Stomach (tissue), 9 donors: ENCODE measurements around the gene POM121L2. TPM values are rescaled to one million over a fixed set of nuclear protein-coding genes. Genes with fewer than 3 reads are reported as not detected.
A peak's percentile ranks its signal among the peaks of the same experiment; 100 is the strongest.

Source experiments
- DNase-seq, 2 donors: peaks; one replicate each; pipeline versions ENCODE4 v3.0.0 to v3.0.0-alpha.2; 2013 to 2019
- H3K27ac ChIP-seq, 5 donors: fragments of 200-600 bp in 4 of 5; sonication (generic) in 4 of 5; one replicate each; pipeline ENCODE4 v1.5.1; 2013 to 2019; ENCODE audit warnings: mild to moderate bottlenecking in 1 of 5, moderate library complexity in 1 of 5
- H3K27me3 ChIP-seq, 3 donors: fragments of 200-600 bp; sonication (generic); one replicate each; pipeline ENCODE4 v1.5.1; 2017 to 2019; ENCODE audit warnings: mixed run types in 1 of 3
- H3K36me3 ChIP-seq, 4 donors: fragments of 200-600 bp; sonication (generic); 1 replicate in 3 of 4; 2 replicates in 1 of 4; pipeline ENCODE4 v1.5.1; 2016 to 2019
- H3K4me1 ChIP-seq, 4 donors: fragments of 200-600 bp; sonication (generic); one replicate each; pipeline ENCODE4 v1.5.1; 2016 to 2019
- H3K4me3 ChIP-seq, 4 donors: fragments of 200-600 bp; sonication (generic) in 3 of 4; one replicate each; pipeline ENCODE4 v1.5.1; 2016 to 2019; ENCODE audit warnings: mild to moderate bottlenecking in 1 of 4
- H3K9me3 ChIP-seq, 4 donors: fragments of 200-600 bp; sonication (generic); one replicate each; pipeline ENCODE4 v1.5.1; 2016 to 2019
- EP300 ChIP-seq: sonication (generic); formaldehyde crosslinking; IDR thresholded peaks from one replicate; pipeline ENCODE4 v1.6.1; 2017; ENCODE audit warnings: antibody characterized with exemption
- POLR2A ChIP-seq, 4 donors: fragments of 450-650 bp; IDR thresholded peaks; one replicate each; pipeline ENCODE4 v1.6.1; 2016; ENCODE audit warnings: antibody characterized with exemption in 4 of 4, control low read depth in 2 of 4, mild to moderate bottlenecking in 1 of 4, moderate library complexity in 1 of 4
- POLR2AphosphoS5 ChIP-seq, 3 donors: sonication (generic); formaldehyde crosslinking; IDR thresholded peaks; one replicate each; pipeline ENCODE4 v1.6.1; 2016; ENCODE audit warnings: antibody characterized with exemption in 3 of 3
- WGBS, 5 donors: extraction: QIAGEN DNeasy Blood & Tissue Kit in 3 of 5; methylation state at CpG; one replicate each; pipeline versions ENCODE4 v1.1.5 to v1.1.7; 2013 to 2018; 5-methylcytosine and 5-hydroxymethylcytosine counted together
- intact Hi-C: fragments of 100-400 bp; cut with DNase I; formaldehyde crosslinking; loops from one replicate; pipeline ENCODE4 v1.15.1; 2023; ENCODE audit warnings: low total_unique reads
- polyA plus RNA-seq, 3 donors: library from polyadenylated mRNA; stranded (reverse); fragments of 200-250 nt; gene quantifications; one replicate each; pipeline ENCODE4 v1.2.3, GENCODE V29; 2013
- total RNA-seq, 5 donors: library from RNA; depleted of rRNA; stranded (reverse); fragments of >200 nt; gene quantifications; one replicate each; pipeline versions ENCODE4 v1.1.0 to v1.2.3, GENCODE V29; 2014 to 2016
- TF ChIP-seq, protein P1 (sequence below), 7 experiments: fragments of 450-650 bp in 4 of 7; fragments of 200-600 bp in 3 of 7; sonication (generic) in 3 of 7; IDR thresholded peaks; one replicate each; pipeline ENCODE4 v1.5.1; 2016 to 2019; ENCODE audit warnings: antibody characterized with exemption in 7 of 7, control low read depth in 2 of 7, mild to moderate bottlenecking in 1 of 7
- donor health status: healthy with polysubstance abuse.
- donor health status: Bipolar disorder and iron deficiency.
- donor health status: healthy.

POM121L2 gene
- total and polyA plus RNA-seq, 8 donors: not detected

DNA sequence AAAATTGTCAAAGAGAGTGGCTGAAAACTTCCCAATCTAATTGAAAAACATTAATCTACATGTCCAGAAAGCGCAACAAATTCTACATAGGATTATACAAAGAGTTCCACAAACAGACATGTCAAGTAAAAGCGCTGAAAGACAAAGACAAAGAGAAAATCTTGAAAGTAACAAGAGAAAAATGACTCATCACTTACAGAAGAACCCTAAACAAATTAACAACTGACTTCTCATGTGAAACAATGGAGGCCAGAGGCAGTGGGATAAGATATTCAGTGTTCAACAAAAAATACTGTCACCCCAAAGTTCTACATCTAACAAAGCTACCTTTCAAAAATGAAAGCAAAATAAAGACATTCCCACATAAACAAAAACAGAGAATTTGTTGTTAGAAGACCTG lies 2.0 kb upstream of the POM121L2 start:
- peaks cover 4 to 14% (median 13%) of the 10 kb centered on the region in 4 donors for H3K4me1 ChIP-seq
- H3K27me3 ChIP-seq: peaks cover 11 to 66% (median 43%) of the 10 kb centered on the region in 3 donors
- whole genome bisulfite sequencing, 5 donors: 72 to 90% (median 84%) methylated on average over 2 of the region's 2 CpGs

DNA sequence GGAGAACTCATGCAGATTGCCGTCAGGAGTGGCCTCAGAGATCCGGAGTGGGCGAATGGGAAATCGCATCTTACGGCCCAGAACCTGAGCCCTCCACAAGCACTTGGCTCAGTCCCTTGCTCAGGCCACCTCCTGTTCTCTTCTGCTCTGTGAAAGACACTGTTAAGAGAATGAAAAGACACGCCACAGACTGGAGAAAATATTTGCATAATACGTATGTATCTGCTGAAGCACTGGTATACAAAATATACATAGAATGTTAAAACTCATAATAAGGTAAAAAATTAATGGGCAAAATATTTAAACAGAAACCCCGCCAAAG lies 838 bp upstream of the POM121L2 start:
- Histone ChIP-seq H3K36me3 (no peaks in the 10 kb centered on the region), H3K27me3 (peaks cover 11 to 73% (median 49%) of the 10 kb centered on the region in 3 donors), H3K27ac (no peak overlapping the region), H3K4me1 (peaks cover 4 to 14% (median 13%) of the 10 kb centered on the region in 4 donors), H3K9me3 (no peaks in the 10 kb centered on the region), H3K4me3 (peak overlapping the region; percentile 41 to 56 (median 50))
- WGBS, 5 donors: 8 to 16% (median 13%) methylated on average over 8 of the region's 8 CpGs
- DNase-seq: no peak
- intact Hi-C loops: no loop called here
- TF ChIP-seq POLR2A (IDR thresholded peaks at IDR 0.05): no peak
- TF ChIP-seq, protein P1, sequence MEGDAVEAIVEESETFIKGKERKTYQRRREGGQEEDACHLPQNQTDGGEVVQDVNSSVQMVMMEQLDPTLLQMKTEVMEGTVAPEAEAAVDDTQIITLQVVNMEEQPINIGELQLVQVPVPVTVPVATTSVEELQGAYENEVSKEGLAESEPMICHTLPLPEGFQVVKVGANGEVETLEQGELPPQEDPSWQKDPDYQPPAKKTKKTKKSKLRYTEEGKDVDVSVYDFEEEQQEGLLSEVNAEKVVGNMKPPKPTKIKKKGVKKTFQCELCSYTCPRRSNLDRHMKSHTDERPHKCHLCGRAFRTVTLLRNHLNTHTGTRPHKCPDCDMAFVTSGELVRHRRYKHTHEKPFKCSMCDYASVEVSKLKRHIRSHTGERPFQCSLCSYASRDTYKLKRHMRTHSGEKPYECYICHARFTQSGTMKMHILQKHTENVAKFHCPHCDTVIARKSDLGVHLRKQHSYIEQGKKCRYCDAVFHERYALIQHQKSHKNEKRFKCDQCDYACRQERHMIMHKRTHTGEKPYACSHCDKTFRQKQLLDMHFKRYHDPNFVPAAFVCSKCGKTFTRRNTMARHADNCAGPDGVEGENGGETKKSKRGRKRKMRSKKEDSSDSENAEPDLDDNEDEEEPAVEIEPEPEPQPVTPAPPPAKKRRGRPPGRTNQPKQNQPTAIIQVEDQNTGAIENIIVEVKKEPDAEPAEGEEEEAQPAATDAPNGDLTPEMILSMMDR (IDR thresholded peaks at IDR 0.05): no peak
- TF ChIP-seq POLR2AphosphoS5 (IDR thresholded peaks at IDR 0.05): no peak

More for the DNA sequence above, 2.0 kb upstream of the POM121L2 start:
- Histone ChIP-seq H3K36me3 (no peaks in the 10 kb centered on the region), H3K9me3 (no peaks in the 10 kb centered on the region), H3K27ac (no peak overlapping the region), H3K4me3 (no peak overlapping the region)
- no peak for TF ChIP-seq EP300
- TF ChIP-seq POLR2A (IDR thresholded peaks at IDR 0.05): no peak
- TF ChIP-seq, protein P1 (IDR thresholded peaks at IDR 0.05): no peak
- TF ChIP-seq POLR2AphosphoS5 (IDR thresholded peaks at IDR 0.05): no peak
- no peak for DNase-seq
- intact Hi-C loops: no loop called here

- Histone ChIP-seq H3K4me1 (peaks cover 4 to 14% (median 13%) of the 10 kb centered on the region in 4 donors), H3K4me3 (peak overlapping the region in 3 of 4 donors; percentile 41 to 56 (median 53)), H3K36me3 (no peaks in the 10 kb centered on the region), H3K27me3 (peaks cover 11 to 78% (median 49%) of the 10 kb centered on the region in 3 donors), H3K27ac (no peak overlapping the region), H3K9me3 (no peaks in the 10 kb centered on the region)
- WGBS, 5 donors: 17 to 79% (median 20%) methylated on average over 2 to 19 of the region's 19 CpGs
- no peak for DNase-seq
- TF ChIP-seq, protein P1 (IDR thresholded peaks at IDR 0.05): no peak
- TF ChIP-seq POLR2A (IDR thresholded peaks at IDR 0.05) (no peak), POLR2AphosphoS5 (IDR thresholded peaks at IDR 0.05) (no peak), EP300 (no peak)
- intact Hi-C loops: no loop called here
Measured at GRCh38 chr6:27311806-27312145, 297 bp downstream of the POM121L2 start.

DNA sequence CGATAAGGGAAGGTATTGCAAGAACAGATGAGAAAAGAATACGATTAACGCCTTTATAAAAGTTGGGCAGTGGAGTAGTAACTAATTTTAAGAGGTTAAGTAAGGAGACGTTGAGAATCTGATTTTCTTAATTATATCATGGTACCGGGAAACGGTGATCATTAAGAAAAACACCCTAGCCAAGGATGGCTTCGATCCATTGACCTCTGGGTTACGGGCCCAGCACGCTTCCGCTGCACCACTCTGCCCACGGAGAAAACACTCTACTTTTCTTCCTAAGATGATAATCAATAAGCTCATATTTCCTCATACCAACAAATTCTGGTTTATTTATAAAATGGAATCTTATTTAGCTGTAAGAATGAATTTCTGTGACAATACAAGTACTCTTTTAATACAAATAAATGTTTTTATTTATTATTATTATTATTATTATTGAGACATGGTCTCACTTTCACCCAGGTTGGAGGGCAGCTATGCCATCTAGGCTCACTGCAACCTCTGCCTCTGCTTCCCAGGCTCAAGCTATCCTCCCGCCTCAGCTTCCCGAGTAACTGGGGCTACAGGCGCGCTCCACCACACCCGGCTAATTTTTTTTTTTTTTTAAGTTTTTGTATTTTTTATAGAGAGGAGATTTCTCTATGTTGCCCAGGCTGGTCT lies 8.3 kb downstream of the POM121L2 start:
- intact Hi-C loops: no loop called here
- H3K4me1 ChIP-seq: no peaks in the 10 kb centered on the region
- peaks cover 0 to 37% (median 10%) of the 10 kb centered on the region in 4 donors for H3K9me3 ChIP-seq
- 38 to 50% (median 41%) methylated on average over 16 of the region's 16 CpGs for WGBS, 5 donors
- no peaks in the 10 kb centered on the region for H3K36me3 ChIP-seq
- no peak overlapping the region for H3K4me3 ChIP-seq
- H3K27ac ChIP-seq: no peak overlapping the region
- H3K27me3 ChIP-seq: peaks cover 0 to 95% (median 56%) of the 10 kb centered on the region in 3 donors
- DNase-seq: no peak
- TF ChIP-seq, protein P1 (IDR thresholded peaks at IDR 0.05): no peak
- no peak for TF ChIP-seq EP300
